ENCODE results near the gene RFX3. TPM values are rescaled to one million over a fixed set of nuclear protein-coding genes. Genes with fewer than 3 reads are reported as not detected.

Gene RFX3
- total and polyA plus RNA-seq, 3 donors from 2014 or later = 29.7 to 45.3 (median 30.7) TPM

DNA sequence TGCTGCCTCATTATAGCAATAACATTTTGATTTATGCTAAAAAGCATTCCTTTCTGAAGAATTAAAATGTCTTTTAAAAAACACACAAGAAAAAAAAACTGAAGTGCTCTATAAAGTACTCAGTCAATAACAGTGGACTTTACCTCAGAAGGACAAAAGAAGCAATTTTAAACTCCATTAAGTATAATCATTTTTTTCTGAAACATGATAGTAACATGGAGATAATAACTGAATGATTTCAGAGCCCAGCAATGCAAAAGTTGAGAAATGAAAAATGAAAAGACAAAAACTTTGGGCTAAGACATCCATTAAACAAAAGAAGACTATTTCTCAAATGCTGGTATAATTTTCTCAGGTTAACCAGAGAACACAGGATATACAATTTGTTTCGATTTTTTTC, 78.7 kb downstream of the RFX3 start:
- DNase-seq = no peak
- WGBS, 2 donors = 67 to 69% methylated on average over 1 of the region's 1 CpG
- Histone ChIP-seq H3K36me3 (ENCODE audit: low read depth, missing control alignments) (no peaks in the 10 kb centered on the region), H3K9me3 (no peaks in the 10 kb centered on the region), H3K4me1 (no peaks in the 10 kb centered on the region), H3K27ac (no peak overlapping the region), H3K4me3 (no peak overlapping the region), H3K27me3 (no peaks in the 10 kb centered on the region)
- intact Hi-C loops (cut with DNase I; ENCODE audit: low total_unique reads) = no loop called here
- no peak for TF ChIP-seq CTCF (IDR thresholded peaks at IDR 0.05)
- TF ChIP-seq POLR2A (IDR thresholded peaks at IDR 0.05) = no peak

GRCh38 chr9:3446313-3446712, 79.5 kb downstream of the RFX3 start:
- no peak for DNase-seq
- no peaks in the 10 kb centered on the region for H3K9me3 ChIP-seq
- no peak overlapping the region for H3K27ac ChIP-seq
- no peaks in the 10 kb centered on the region for H3K36me3 ChIP-seq (ENCODE audit: low read depth, missing control alignments)
- TF ChIP-seq CTCF (IDR thresholded peaks at IDR 0.05) (no peak), POLR2A (IDR thresholded peaks at IDR 0.05) (no peak)
- H3K4me3 ChIP-seq = no peak overlapping the region
- no peaks in the 10 kb centered on the region for H3K27me3 ChIP-seq
- no peaks in the 10 kb centered on the region for H3K4me1 ChIP-seq
- intact Hi-C loops (cut with DNase I; ENCODE audit: low total_unique reads) = no loop called here

DNA sequence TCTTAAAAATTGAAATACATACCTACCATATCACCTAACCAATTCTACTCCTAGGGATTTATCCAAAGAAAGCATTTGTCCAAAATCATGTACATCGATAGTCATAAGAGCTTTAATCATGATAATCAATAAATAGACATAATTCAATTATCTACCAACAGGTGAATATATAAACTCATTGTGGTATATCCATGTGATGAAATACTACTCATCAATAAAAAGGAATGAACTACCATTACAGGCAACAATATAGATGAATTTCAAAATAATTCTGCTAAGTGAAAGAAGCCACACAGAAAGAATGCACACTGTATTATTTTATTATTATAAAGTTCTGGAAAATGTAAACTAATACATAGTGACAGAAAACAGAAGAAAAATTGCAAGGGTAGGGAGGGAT, 81.8 kb downstream of the RFX3 start:
- H3K4me1 ChIP-seq = no peaks in the 10 kb centered on the region
- H3K27ac ChIP-seq = no peak overlapping the region
- H3K27me3 ChIP-seq = no peaks in the 10 kb centered on the region
- intact Hi-C loops (cut with DNase I; ENCODE audit: low total_unique reads) = no loop called here
- no peak overlapping the region for H3K4me3 ChIP-seq
- WGBS, 2 donors = 89 to 97% methylated on average over 1 of the region's 1 CpG
- no peak for DNase-seq
- no peaks in the 10 kb centered on the region for H3K9me3 ChIP-seq
- TF ChIP-seq CTCF (IDR thresholded peaks at IDR 0.05) (no peak), POLR2A (IDR thresholded peaks at IDR 0.05) (no peak)
- no peaks in the 10 kb centered on the region for H3K36me3 ChIP-seq (ENCODE audit: low read depth, missing control alignments)

GRCh38 chr9:3441197-3441816, 84.5 kb downstream of the RFX3 start:
- WGBS, 2 donors = 83 to 88% methylated on average over 7 of the region's 7 CpGs
- TF ChIP-seq CTCF (IDR thresholded peaks at IDR 0.05) = peak in 1 of 3 experiments; percentile 31
- TF ChIP-seq POLR2A (IDR thresholded peaks at IDR 0.05) = no peak

More at GRCh38 chr9:3441197-3441816, 84.5 kb downstream of the RFX3 start:
- Histone ChIP-seq H3K4me3 (no peak overlapping the region), H3K27me3 (no peaks in the 10 kb centered on the region), H3K4me1 (no peaks in the 10 kb centered on the region), H3K36me3 (ENCODE audit: low read depth, missing control alignments) (no peaks in the 10 kb centered on the region), H3K9me3 (no peaks in the 10 kb centered on the region), H3K27ac (no peak overlapping the region)
- DNase-seq = peak; percentile 51
- intact Hi-C loops (cut with DNase I; ENCODE audit: low total_unique reads) = no loop called here
